ENCODE data around the gene EEPD1.

EEPD1 gene

GRCh38 chr7:36131026-36131425 is 22.0 kb upstream of the EEPD1 start:
- no peak for TF ChIP-seq CTCF (IDR thresholded peaks at IDR 0.05; ENCODE audit: low read depth, low read length, missing control alignments)
- no peak overlapping the region for H3K4me3 ChIP-seq (ENCODE audit: low read depth, low read length)
- DNase-seq (ENCODE audit: low read depth): no peak

GRCh38 chr7:36131499-36131898 is 21.6 kb upstream of the EEPD1 start:
- no peak for TF ChIP-seq CTCF (IDR thresholded peaks at IDR 0.05; ENCODE audit: low read depth, low read length, missing control alignments)
- H3K4me3 ChIP-seq (ENCODE audit: low read depth, low read length): no peak overlapping the region
- DNase-seq (ENCODE audit: low read depth): no peak

- no peak for DNase-seq (ENCODE audit: low read depth)
- H3K4me3 ChIP-seq (ENCODE audit: low read depth, low read length): no peak overlapping the region
- TF ChIP-seq CTCF (IDR thresholded peaks at IDR 0.05; ENCODE audit: low read depth, low read length, missing control alignments): no peak
Observed at GRCh38 chr7:36132012-36132411, 21.0 kb upstream of the EEPD1 start.

GRCh38 chr7:36135700-36136099 is 17.4 kb upstream of the EEPD1 start:
- DNase-seq (ENCODE audit: low read depth): no peak
- TF ChIP-seq CTCF (IDR thresholded peaks at IDR 0.05; ENCODE audit: low read depth, low read length, missing control alignments): no peak
- no peak overlapping the region for H3K4me3 ChIP-seq (ENCODE audit: low read depth, low read length)

- DNase-seq (ENCODE audit: low read depth): no peak
- no peak overlapping the region for H3K4me3 ChIP-seq (ENCODE audit: low read depth, low read length)
- no peak for TF ChIP-seq CTCF (IDR thresholded peaks at IDR 0.05; ENCODE audit: low read depth, low read length, missing control alignments)
Observed at GRCh38 chr7:36137258-36137657, 15.8 kb upstream of the EEPD1 start.

GRCh38 chr7:36137754-36138153 is 15.3 kb upstream of the EEPD1 start:
- no peak for DNase-seq (ENCODE audit: low read depth)
- no peak for TF ChIP-seq CTCF (IDR thresholded peaks at IDR 0.05; ENCODE audit: low read depth, low read length, missing control alignments)
- no peak overlapping the region for H3K4me3 ChIP-seq (ENCODE audit: low read depth, low read length)

GRCh38 chr7:36138209-36138608 is 14.8 kb upstream of the EEPD1 start:
- no peak overlapping the region for H3K4me3 ChIP-seq (ENCODE audit: low read depth, low read length)
- no peak for DNase-seq (ENCODE audit: low read depth)
- no peak for TF ChIP-seq CTCF (IDR thresholded peaks at IDR 0.05; ENCODE audit: low read depth, low read length, missing control alignments)

Measured in GM12864 (cell line).